ES-I3 (cell line): ENCODE data around the gene RFX7.

Experiments used
- H3K36me3 ChIP-seq: 2 replicates; pipeline ENCODE4 v1.6.1; 2013; ENCODE audit warnings: mild to moderate bottlenecking, low read length, control low read depth, moderate library complexity; ENCODE audit not compliant: insufficient read depth
- H3K4me1 ChIP-seq: 2 replicates; pipeline ENCODE4 v1.6.1; 2013; ENCODE audit warnings: mild to moderate bottlenecking, control low read depth, low read length; ENCODE audit not compliant: insufficient read depth
- H3K9ac ChIP-seq: 2 replicates; pipeline ENCODE4 v1.6.1; 2013; ENCODE audit warnings: low read depth, mild to moderate bottlenecking, low read length, moderate library complexity
- H3K9me3 ChIP-seq: 2 replicates; pipeline ENCODE4 v1.6.1; 2013; ENCODE audit warnings: mild to moderate bottlenecking, low read length, moderate library complexity; ENCODE audit not compliant: control insufficient read depth, insufficient read depth

Gene RFX7

DNA sequence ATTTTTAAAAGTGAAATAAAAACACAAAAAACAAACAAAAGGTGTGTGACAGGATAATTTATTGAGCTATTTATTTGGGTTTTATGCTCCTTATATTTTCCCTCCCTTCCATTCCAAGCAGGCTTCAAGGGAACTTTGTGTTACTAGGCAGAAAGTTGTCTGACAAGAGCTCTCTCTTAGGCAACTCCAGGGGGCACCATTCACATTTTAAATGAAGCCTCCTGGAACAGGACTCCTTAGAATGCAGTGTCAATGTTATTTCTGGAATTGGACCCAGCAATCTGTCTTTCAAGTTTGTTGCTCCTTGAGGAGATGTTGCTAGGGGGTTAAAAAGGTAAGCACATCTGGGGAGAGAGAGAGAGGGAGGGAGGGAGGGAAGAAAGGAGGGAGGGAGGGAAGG lies 5.4 kb upstream of the RFX7 start:
- Histone ChIP-seq H3K9me3 (no peaks in the 10 kb centered on the region), H3K4me1 (peaks cover 15% of the 10 kb centered on the region), H3K9ac (no peak overlapping the region), H3K36me3 (no peaks in the 10 kb centered on the region)

- Histone ChIP-seq H3K4me1 (peaks cover 15% of the 10 kb centered on the region), H3K9ac (no peak overlapping the region), H3K36me3 (no peaks in the 10 kb centered on the region), H3K9me3 (no peaks in the 10 kb centered on the region)
Observed at GRCh38 chr15:56248311-56248992, 4.8 kb upstream of the RFX7 start.

DNA sequence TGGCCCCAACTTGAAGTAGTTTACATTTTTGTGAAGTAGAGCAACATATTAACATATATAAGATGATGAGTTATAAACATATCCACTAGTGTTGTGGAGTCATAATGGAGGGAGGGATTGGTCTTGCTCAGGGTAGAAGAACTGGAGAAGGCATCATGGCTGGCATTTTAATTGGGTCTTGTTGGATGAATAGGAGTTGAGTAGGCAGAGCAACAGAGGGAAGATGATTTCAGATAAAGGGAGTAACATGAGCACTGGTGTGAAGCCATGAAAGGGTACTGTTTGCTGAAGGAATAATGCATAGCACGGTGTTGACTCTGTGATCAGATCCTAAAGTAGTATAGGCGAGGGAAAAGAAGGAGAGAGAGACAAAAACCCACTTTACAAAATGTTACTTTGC lies 3.6 kb upstream of the RFX7 start:
- Histone ChIP-seq H3K9me3 (no peaks in the 10 kb centered on the region), H3K4me1 (peaks cover 15% of the 10 kb centered on the region), H3K36me3 (no peaks in the 10 kb centered on the region), H3K9ac (no peak overlapping the region)

DNA sequence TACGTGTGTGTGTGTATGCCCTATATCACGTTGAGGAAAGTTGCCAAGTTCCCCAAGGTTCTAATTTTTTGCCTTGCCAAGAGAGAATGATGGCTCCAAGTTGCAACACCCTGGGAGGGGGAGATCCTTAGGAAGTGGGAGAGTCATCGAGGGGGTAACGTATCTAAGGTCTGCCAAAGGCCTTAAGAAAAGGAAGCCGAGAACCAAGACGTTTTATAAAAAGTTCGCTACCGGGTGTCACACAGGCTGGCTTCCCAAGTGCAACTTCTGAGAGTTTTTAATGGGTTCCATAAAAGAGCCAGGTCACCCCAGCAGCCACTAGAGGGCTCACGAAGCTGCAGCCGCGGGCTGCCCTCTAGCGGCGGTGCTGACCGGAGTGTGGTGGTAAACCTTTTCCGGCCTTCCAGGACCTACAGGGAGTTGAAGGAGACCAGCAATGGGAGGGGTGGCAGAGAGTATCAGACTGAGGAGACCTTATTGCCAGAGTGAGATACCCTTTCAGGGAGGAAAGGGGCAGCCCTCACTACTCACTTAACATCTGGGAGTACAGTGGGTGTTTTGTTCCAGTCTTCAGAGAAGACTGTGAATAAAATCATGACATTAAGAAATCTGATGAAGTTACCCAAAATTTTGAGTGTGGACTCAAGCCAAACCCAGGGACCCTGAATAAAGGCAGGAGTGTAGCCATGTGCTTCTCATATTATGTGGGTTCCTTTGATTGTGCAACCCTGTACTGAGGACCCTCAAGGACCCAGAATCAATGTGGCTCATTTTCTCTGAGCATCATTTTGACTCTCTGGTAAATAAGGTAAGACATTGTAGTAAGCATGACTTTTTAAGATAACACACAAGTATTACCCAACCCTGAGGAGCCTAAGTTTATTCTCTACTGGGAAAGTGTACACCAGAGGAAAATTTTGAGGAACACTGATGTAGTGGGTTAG lies 2.5 kb upstream of the RFX7 start:
- peak overlapping the region; percentile 68 for H3K9ac ChIP-seq
- no peaks in the 10 kb centered on the region for H3K9me3 ChIP-seq
- peaks cover 15% of the 10 kb centered on the region for H3K4me1 ChIP-seq
- no peaks in the 10 kb centered on the region for H3K36me3 ChIP-seq

DNA sequence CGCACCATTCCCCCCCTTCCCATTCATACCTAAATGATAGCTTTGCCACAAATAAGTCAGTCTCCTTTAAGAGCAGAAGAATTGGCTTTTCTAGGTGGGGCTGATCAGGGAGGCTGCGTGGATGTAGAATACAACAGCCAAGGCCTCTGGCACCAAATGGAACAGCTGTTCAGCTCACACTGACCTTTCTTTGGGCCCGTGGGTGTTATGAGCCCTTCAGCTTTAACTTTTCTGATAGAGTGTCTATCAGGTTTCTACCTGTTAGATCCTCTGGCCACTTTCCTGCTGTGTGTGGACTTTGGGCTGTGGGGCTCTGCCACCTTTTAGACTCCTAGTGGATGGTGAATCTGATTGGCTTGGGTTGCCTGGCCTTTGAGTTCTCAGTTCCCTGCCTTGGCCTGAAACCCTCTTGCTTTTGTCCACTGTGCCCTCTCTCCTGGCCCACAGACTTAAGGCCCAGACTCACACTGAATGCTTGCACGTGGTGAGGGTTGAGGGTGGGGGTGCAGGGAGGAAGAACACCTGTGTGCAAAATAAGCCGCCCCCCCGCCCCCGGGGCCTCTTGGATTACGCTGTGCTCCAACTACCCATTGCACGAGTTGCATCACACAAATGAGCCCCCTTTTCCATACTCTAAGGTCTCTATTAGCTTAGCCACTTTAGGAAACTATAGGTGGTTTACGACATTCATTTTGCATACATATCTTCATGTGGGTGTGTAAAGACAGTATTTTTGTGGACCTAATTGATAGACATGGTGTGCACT lies 1.3 kb upstream of the RFX7 start:
- no peaks in the 10 kb centered on the region for H3K9me3 ChIP-seq
- no peaks in the 10 kb centered on the region for H3K36me3 ChIP-seq
- peaks cover 17% of the 10 kb centered on the region for H3K4me1 ChIP-seq
- peak overlapping the region; percentile 68 for H3K9ac ChIP-seq

DNA sequence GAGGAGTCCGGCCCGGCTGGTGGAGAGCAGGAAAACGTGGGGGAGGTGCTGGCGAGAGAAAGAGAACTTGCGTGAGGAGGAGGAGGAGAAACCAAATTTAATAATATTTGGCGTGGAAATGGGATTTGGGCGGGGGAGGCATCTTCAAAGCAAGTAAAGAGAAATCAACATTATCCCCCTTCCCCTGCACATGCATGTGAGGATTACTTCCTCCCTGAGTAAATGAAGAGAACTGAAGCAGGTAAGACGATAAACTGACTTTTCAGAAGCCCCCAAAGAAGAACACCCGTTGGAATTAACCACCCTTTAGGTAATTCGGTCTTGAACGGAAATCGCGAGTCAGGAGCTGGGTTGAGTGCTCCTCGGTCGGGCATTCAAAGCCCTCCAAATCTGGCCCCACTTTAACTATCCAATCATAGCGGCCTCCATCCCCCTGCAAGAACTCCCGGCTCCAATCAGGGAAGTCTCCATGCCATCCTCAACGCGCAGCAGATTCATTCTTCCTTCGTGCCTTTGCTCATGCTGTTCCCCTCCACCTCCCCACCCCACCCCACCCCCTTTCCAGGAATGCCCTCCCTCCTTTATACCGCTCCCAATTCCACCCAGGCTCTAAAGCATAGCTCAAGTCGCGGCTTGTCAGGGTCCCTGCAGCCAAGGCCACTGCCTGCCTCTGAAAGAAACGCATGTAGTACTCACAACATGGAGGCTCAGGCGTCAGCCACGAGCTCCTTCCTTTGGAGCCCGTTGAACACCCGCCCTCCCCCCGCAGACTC lies 545 bp upstream of the RFX7 start:
- Histone ChIP-seq H3K4me1 (peaks cover 17% of the 10 kb centered on the region), H3K36me3 (no peaks in the 10 kb centered on the region), H3K9ac (peak overlapping the region; percentile 82), H3K9me3 (no peaks in the 10 kb centered on the region)

GRCh38 chr15:56242576-56243162 lies 1.0 kb downstream of the RFX7 start:
- Histone ChIP-seq H3K36me3 (no peaks in the 10 kb centered on the region), H3K9ac (peak overlapping the region; percentile 65), H3K4me1 (peaks cover 21% of the 10 kb centered on the region)

DNA sequence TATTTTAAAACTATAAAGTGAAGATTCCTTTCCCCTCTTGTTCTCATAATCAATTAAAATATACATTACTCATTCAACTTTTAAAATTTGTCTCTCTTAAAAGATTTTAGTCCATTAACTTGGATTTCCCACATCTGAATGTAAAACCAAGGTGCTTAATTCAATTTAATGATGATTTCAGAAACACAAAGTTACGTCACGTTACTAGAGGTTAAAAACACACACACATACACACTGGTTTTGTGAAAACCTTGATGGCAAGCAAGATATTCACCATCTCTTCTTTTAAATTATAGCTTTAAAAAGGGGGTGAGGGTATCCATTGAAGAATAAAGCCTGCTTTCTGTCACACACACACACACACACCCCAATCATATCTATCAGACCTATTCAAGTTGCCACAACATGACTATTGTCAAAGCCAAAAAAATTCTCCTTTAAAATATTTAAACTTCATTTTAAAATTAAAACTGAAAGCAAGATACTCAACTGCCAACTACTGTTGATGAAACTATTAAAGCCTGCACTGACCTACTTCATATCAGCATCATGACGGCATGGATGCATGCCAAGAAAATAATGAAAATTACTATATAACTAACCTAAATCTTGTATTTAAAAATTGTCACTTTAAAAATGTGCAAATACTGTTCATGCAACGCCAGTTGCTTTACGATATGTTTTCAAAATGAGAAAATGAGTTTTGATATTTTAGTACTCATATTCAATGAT lies 2.1 kb downstream of the RFX7 start:
- Histone ChIP-seq H3K9me3 (no peaks in the 10 kb centered on the region), H3K9ac (peak overlapping the region; percentile 65; the same call in 1 of the 2 replicates), H3K4me1 (peaks cover 23% of the 10 kb centered on the region), H3K36me3 (no peaks in the 10 kb centered on the region)

More at GRCh38 chr15:56242576-56243162, 1.0 kb downstream of the RFX7 start:
- H3K9me3 ChIP-seq: no peaks in the 10 kb centered on the region

GRCh38 chr15:56240390-56240789 lies 3.3 kb downstream of the RFX7 start:
- Histone ChIP-seq H3K4me1 (peaks cover 16% of the 10 kb centered on the region), H3K9ac (no peak overlapping the region), H3K36me3 (no peaks in the 10 kb centered on the region), H3K9me3 (no peaks in the 10 kb centered on the region; the same call in 1 of the 2 replicates)

DNA sequence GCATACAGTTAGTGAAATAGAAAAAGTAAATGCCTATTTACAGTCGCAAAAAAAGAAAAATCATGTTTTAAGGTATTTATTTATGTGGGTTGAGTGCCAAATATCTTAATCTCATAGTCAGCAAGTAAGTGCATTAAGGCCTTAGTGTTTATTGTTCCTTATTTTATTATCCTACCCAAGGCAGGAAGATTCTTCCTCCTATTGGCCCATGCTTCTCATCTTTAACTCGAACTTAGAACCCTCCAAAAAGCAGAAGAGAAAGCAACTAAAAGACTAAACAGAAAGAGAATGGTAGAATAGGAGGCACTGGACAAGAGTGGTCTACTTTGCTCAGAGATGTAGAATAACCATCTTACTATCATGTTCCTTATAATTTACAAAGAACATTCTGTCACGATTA lies 7.5 kb downstream of the RFX7 start:
- peaks cover 8% of the 10 kb centered on the region; the same call in 1 of the 2 replicates for H3K4me1 ChIP-seq
- peaks cover 8% of the 10 kb centered on the region; the same call in 1 of the 2 replicates for H3K36me3 ChIP-seq
- no peak overlapping the region for H3K9ac ChIP-seq

GRCh38 chr15:56234804-56235203 lies 8.9 kb downstream of the RFX7 start:
- Histone ChIP-seq H3K9ac (no peak overlapping the region), H3K36me3 (peaks cover 8% of the 10 kb centered on the region; the same call in 1 of the 2 replicates), H3K9me3 (peaks cover 34% of the 10 kb centered on the region), H3K4me1 (peaks cover 6% of the 10 kb centered on the region; the same call in 1 of the 2 replicates)

More for the DNA sequence above, 7.5 kb downstream of the RFX7 start:
- peaks cover 29% of the 10 kb centered on the region for H3K9me3 ChIP-seq

DNA sequence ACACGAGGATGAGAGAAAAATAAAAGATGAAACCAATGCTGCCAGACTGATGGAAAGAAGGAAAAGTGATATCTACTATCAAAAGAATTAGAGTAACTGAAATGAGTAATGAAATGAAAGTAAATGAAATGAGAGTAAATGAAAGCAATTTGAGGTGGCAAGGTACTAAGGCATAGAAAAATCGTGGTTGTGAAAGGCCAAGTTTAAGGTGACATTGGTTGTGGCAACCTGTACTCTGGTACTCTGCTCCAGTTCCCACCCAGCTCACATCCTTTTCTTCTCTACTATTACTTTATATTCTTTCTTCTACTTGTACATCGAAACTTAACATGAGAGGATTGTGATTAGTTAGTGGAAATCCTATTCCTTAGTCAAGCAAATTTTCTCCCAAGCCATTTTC lies 10.1 kb downstream of the RFX7 start:
- no peak overlapping the region for H3K9ac ChIP-seq
- H3K9me3 ChIP-seq: peaks cover 40% of the 10 kb centered on the region
- peaks cover 8% of the 10 kb centered on the region; the same call in 1 of the 2 replicates for H3K36me3 ChIP-seq
- H3K4me1 ChIP-seq: peaks cover 6% of the 10 kb centered on the region; the same call in 1 of the 2 replicates

DNA sequence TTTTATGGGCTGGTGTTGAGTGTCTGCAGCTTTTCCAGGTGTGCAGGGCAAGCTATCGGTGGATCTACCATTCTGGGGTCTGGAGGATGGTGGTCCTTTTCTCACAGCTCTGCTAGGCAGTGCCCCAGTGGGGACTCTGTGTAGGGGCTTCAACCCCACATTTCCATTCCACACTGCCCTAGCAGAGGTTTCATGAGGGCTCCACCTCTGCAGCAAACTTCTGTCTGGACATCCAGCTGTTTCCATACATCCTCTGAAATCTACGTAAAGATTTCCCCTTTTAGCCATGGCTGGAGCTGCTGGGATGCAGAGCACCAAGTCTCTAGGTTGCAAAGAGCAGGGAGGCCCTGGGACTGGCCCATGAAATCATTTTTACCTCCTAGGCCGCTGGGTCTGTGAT lies 11.6 kb downstream of the RFX7 start:
- Histone ChIP-seq H3K9me3 (peaks cover 40% of the 10 kb centered on the region), H3K4me1 (no peaks in the 10 kb centered on the region), H3K9ac (no peak overlapping the region), H3K36me3 (peaks cover 8% of the 10 kb centered on the region; the same call in 1 of the 2 replicates)
